Putamen (tissue), 1 donor: ENCODE measurements around the gene STK35.

Source experiments
- DNase-seq: peaks from one replicate; pipeline ENCODE4 v3.0.0-alpha.2; 2016; ENCODE audit warnings: low spot score

STK35 gene

GRCh38 chr20:2101057-2101864 is at the start of gene STK35:
TSS of gene STK35 (plus strand) at chr20:2101827. CDS start at chr20:2101882, 55 bp downstream.
- no peak for DNase-seq

DNA sequence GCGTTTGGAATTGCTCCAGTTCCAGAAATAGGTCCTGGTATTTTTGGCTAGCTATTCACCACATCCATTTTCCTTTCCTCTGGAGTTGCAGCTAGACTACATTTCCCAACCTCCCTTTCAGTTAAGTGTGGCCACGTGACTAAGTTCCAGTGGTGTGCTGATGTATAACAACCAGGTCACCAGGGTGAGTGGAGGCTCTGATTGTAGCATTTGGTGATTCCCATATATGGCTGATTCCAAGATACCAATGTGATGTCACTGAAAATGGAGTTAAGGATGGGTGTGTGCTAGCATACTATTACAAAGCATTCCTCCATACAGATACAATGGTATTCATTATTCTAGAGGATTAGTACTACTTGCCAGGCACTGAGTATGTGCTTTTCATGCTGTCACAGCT is 49.7 kb upstream of the STK35 start:
- DNase-seq: no peak

GRCh38 chr20:2052741-2053140 is 48.9 kb upstream of the STK35 start:
- no peak for DNase-seq

GRCh38 chr20:2053615-2054014 is 48.0 kb upstream of the STK35 start:
- no peak for DNase-seq

GRCh38 chr20:2054911-2055310 is 46.7 kb upstream of the STK35 start:
- no peak for DNase-seq

DNA sequence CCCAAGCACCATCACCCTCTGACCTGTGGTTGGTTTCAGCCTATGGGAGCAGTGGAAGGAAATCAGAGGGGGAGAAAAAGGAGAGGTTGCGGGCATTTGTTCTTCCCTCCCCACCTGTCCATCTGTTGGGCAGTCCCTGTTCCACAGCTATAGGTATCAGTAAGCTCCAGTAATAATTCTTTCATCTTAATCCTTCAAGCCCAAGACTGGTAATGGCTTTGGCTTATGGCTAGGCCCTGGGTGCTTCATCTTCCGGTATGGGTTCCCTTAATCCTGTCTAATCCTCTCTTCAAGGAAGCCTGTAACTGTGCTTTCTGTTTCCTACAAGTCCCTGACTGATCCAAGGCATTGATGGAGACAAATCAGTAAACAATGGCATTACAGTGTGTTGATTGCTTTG is 42.2 kb upstream of the STK35 start:
- no peak for DNase-seq

GRCh38 chr20:2065099-2065498 is 36.5 kb upstream of the STK35 start:
- no peak for DNase-seq

GRCh38 chr20:2066461-2067122 is 35.0 kb upstream of the STK35 start:
- no peak for DNase-seq

- no peak for DNase-seq
These were observed 20.9 kb upstream of the STK35 start for GRCh38 chr20:2080532-2081224.

GRCh38 chr20:2084703-2085102 is 16.9 kb upstream of the STK35 start:
- DNase-seq: no peak

DNA sequence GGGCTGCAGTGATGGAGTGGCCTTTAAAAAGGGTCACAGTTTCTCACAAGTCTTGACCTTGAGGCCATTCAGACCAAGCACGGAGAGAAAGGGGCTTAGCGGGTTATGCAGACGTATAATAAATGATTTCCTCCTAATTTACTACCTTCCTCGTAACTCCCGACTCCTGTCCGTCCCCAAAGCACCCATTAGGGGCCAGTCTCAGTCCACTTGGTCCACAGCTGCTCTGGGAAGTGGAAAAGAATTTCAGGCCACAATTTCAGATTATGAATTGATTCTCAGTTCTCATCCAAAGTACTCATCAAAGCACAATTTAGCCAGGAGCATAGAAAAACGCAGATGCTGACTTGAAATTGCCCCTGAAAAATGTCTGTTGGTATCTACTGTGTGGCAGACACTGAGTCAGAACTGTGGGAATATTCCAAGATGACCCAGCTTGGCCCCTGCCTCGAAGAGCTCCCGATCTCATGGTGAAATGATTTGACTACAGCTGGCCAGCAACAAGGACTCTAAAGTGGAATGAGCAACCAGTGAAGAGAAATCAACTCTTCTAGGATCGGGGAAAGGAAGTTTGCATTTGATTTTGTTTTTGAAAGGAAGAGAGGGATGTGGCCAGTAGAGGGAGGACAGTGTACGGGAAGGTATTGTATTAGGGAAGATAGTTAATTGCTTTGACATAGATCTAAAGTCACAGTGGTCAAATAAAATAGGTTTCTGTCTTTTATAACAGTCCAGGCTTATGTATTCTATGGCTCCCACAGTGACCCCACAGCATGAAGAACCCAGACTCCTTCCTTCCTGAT is 15.2 kb upstream of the STK35 start:
- no peak for DNase-seq

GRCh38 chr20:2086980-2087377 is 14.6 kb upstream of the STK35 start:
- DNase-seq: no peak

DNA sequence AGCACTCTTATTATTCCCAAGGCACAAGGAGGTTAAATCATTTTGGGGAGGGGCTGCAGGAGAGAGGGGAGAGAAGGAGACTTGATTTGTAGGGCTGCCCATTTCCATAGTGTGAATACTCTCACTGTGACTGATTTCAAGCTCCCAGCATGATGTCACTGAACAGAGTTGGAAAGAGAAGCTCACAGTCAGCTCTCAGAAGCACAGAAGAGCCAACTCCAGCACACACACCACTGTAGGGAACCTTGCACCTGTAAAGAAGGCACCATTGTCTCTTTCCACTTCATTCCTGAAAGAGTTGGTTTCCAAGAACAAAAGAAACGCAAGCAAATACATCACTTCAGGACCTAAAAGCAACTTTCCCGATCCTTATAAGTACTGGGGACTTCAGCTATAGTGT is 12.7 kb upstream of the STK35 start:
- no peak for DNase-seq

DNA sequence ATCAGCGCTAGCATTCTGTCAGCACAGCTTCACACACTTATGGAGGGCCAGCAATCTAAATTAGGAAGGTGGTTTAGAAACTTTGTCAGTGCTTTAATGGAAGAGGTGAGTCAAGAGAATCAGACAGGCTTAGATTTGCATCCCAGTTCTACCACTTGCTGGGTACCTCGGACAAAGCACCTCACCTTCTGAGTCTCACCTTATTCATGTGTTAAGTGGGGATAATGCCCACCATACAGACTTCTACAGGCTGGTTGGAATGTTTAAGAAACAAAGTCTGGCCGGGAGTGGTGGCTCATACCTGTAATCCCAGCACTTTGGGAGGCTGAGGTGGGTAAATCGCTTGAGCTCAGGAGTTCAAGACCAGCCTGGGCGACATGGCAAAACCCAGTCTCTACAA is 12.2 kb upstream of the STK35 start:
- no peak for DNase-seq

- no peak for DNase-seq
These were observed 8.4 kb upstream of the STK35 start for GRCh38 chr20:2093159-2093781.

GRCh38 chr20:2093883-2094282 is 7.7 kb upstream of the STK35 start:
- no peak for DNase-seq

GRCh38 chr20:2101865-2102584 is 398 bp downstream of the STK35 start:
- peak; percentile 93 for DNase-seq

DNA sequence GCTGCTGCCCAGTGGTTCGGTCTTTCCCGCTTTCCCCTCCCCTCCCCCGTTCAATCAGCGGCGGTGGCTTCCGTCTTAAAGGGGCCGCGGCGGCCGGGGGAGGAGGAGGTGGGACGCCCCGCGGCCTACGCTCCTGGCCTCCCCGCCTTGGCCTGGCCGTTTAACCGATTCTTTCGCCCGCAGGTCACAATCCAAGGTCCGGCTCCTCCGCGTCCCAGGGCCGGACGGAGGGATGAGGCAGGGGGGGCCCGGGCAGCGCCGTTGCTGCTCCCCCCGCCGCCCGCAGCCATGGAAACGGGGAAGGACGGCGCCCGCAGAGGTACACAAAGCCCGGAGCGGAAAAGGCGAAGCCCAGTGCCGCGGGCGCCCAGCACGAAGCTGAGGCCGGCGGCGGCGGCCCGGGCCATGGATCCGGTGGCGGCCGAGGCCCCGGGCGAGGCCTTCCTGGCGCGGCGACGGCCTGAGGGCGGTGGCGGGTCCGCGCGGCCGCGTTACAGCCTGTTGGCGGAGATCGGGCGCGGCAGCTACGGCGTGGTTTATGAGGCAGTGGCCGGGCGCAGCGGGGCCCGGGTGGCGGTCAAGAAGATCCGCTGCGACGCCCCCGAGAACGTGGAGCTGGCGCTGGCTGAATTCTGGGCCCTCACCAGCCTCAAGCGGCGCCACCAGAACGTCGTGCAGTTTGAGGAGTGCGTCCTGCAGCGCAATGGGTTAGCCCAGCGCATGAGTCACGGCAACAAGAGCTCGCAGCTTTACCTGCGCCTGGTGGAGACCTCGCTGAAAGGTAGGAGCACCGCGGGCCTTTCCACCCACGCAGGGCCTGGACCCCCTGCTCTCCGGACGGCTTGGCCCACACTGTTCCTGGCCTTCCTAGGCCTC is 1.2 kb downstream of the STK35 start:
- DNase-seq: peak; percentile 91

GRCh38 chr20:2103461-2104153 is 2.0 kb downstream of the STK35 start:
- no peak for DNase-seq
